D721Med (cell line): Measurements from ENCODE around the gene PRDM11.

Experiments
- DNase-seq: peaks from one replicate; pipeline ENCODE4 v3.0.0; 2011; ENCODE audit warnings: low spot score; ENCODE audit not compliant: insufficient read length
- FAIRE-seq: peaks from 2 replicates; lab custom pipeline; 2011; peaks lifted over from hg19 to GRCh38; lab: Jason Lieb, UNC
- TF ChIP-seq, protein P1 (sequence below): IDR thresholded peaks from 2 replicates; pipeline ENCODE4 v1.5.1; 2012; ENCODE audit warnings: mild to moderate bottlenecking, control low read depth; ENCODE audit not compliant: insufficient read depth; ENCODE audit errors: missing control alignments

The PRDM11 gene

GRCh38 chr11:45225277-45225676 is 78.8 kb downstream of the PRDM11 start:
- FAIRE-seq: no peak
- DNase-seq: no peak
- TF ChIP-seq, protein P1, sequence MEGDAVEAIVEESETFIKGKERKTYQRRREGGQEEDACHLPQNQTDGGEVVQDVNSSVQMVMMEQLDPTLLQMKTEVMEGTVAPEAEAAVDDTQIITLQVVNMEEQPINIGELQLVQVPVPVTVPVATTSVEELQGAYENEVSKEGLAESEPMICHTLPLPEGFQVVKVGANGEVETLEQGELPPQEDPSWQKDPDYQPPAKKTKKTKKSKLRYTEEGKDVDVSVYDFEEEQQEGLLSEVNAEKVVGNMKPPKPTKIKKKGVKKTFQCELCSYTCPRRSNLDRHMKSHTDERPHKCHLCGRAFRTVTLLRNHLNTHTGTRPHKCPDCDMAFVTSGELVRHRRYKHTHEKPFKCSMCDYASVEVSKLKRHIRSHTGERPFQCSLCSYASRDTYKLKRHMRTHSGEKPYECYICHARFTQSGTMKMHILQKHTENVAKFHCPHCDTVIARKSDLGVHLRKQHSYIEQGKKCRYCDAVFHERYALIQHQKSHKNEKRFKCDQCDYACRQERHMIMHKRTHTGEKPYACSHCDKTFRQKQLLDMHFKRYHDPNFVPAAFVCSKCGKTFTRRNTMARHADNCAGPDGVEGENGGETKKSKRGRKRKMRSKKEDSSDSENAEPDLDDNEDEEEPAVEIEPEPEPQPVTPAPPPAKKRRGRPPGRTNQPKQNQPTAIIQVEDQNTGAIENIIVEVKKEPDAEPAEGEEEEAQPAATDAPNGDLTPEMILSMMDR: no peak

GRCh38 chr11:45225961-45226871 is 79.8 kb downstream of the PRDM11 start:
- TF ChIP-seq, protein P1: no peak
- FAIRE-seq: no peak
- no peak for DNase-seq

DNA sequence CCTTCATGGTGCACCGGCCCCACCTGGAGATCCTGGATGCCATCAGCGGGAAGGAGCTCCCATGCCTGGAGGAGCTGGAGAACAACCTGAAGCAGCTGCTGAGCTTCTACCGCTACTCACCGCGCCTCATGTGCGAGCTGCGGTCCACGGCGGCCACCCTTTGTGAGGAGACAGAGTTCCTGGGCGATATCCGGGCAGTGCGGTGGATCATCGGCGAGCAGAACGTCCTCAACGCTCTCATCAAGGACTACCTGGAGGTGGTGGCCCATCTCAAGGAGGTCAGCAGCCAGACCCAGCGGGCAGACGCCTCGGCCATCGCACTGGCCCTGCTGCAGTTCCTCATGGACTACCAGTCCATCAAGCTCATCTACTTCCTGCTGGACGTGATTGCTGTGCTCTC is 80.5 kb downstream of the PRDM11 start:
- DNase-seq (no peak), FAIRE-seq (no peak)
- TF ChIP-seq, protein P1: no peak

DNA sequence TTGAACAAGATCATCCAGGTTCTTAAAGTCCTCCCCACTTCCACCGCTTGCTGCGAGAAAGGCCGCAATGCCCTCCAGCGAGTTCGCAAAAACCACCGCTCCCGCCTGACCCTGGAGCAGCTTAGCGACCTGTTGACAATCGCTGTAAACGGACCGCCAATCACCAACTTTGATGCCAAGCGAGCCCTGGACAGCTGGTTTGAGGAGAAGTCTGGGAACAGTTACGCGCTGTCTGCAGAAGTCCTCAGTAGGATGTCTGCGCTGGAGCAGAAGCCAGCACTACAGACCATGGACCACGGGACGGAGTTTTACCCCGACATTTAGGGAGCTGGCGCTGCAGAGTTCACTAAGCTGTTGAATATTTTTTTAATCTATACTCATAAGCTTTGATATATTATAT is 81.4 kb downstream of the PRDM11 start:
- TF ChIP-seq, protein P1: no peak
- FAIRE-seq: no peak
- no peak for DNase-seq

- TF ChIP-seq, protein P1: no peak
- FAIRE-seq (no peak), DNase-seq (no peak)
Observed at GRCh38 chr11:45229401-45230020, 83.1 kb downstream of the PRDM11 start.

DNA sequence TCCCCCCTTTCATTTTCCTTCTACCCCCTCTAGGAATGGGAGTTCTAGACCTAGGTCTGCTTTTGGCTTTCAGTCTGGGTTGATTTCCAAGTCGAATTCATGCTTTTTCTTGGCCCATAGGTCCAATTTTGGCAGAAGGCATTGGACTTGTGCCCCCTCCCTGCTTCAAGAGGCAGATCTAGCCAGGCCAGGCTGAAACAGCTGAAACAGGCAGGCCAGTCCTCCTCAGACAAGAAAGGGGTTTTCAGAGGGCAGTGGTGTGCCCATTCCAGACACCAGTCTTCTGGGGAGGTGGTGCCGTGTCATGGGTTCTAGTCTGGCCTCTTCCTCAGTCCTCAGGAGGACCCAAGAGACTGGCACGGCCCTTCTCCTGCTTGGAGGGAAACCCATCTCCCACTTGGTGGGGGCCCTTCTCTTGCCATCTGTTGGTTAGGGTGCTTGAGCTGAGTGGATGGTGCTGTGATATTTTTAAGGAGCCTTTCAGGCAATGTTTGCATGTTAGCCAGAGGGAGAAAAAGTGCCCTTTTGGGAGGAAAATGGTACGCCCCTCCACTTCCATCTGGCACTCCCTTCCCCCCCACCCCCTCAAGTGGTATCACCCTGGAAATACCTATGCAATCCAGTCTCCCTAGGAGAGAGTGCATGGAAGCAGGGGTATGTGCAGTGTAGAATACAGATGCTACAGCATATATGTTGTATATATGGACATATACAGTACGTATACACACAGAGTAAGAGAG is 86.1 kb downstream of the PRDM11 start:
- FAIRE-seq: no peak
- TF ChIP-seq, protein P1: no peak
- no peak for DNase-seq
